Heart left ventricle (tissue), 16 donors: Measurements from ENCODE around the gene FMNL3. TPM values are rescaled to one million over a fixed set of nuclear protein-coding genes. Genes with fewer than 3 reads are reported as not detected.

Experiments
- ATAC-seq, 4 donors: fragments of 200-7000 bp; cut with Tn5 transposase; one replicate each; pipeline ENCODE4 v1.9.1; 2020 to 2022; ENCODE audit warnings: moderate library complexity in 4 of 4, mild to moderate bottlenecking in 3 of 4, moderate number of reproducible peaks in 1 of 4
- DNase-seq, 5 donors: peaks; one replicate each; pipeline ENCODE4 v3.0.0-alpha.2; 2020
- H3K27ac ChIP-seq, 12 donors: fragments of 200-600 bp; sonication (generic) in 4 of 12; one replicate each; pipeline versions ENCODE4 v1.5.0 to v1.8.0; 2016 to 2022; ENCODE audit warnings: mild to moderate bottlenecking in 2 of 12
- H3K27me3 ChIP-seq, 9 donors: fragments of 200-600 bp; sonication (generic) in 2 of 9; one replicate each; pipeline versions ENCODE4 v1.5.1 to v1.8.0; 2016 to 2022; ENCODE audit warnings: mild to moderate bottlenecking in 3 of 9
- H3K36me3 ChIP-seq, 9 donors: fragments of 200-600 bp; sonication (generic) in 2 of 9; one replicate each; pipeline versions ENCODE4 v1.5.0 to v1.8.0; 2018 to 2022; ENCODE audit warnings: mild to moderate bottlenecking in 2 of 9
- H3K4me1 ChIP-seq, 12 donors: fragments of 200-600 bp; sonication (generic) in 4 of 12; one replicate each; pipeline versions ENCODE4 v1.5.0 to v1.8.0; 2016 to 2022; ENCODE audit warnings: mild to moderate bottlenecking in 3 of 12
- H3K4me3 ChIP-seq, 12 donors: fragments of 200-600 bp; sonication (generic) in 4 of 12; one replicate each; pipeline versions ENCODE4 v1.5.0 to v1.8.0; 2017 to 2022; ENCODE audit warnings: mild to moderate bottlenecking in 9 of 12, moderate library complexity in 4 of 12
- H3K9me3 ChIP-seq, 12 donors: fragments of 200-600 bp; sonication (generic) in 4 of 12; one replicate each; pipeline versions ENCODE4 v1.5.0 to v1.8.0; 2016 to 2022; ENCODE audit warnings: mild to moderate bottlenecking in 1 of 12
- CTCF ChIP-seq, 12 donors: fragments of 200-600 bp; sonication (generic) in 4 of 12; IDR thresholded peaks; one replicate each; pipeline versions ENCODE4 v1.5.0 to v1.8.0; 2018 to 2022; ENCODE audit warnings: antibody characterized with exemption in 12 of 12, mild to moderate bottlenecking in 5 of 12
- POLR2A ChIP-seq, 2 donors: fragments of 450-650 bp; IDR thresholded peaks; one replicate each; pipeline ENCODE4 v1.6.1; 2017; ENCODE audit warnings: antibody characterized with exemption in 2 of 2, mild to moderate bottlenecking in 2 of 2, moderate library complexity in 2 of 2
- WGBS, 4 donors: extraction: QIAGEN DNeasy Blood & Tissue Kit in 2 of 4; methylation state at CpG; one replicate each; pipeline versions ENCODE4 v1.1.5 to v1.1.7; 2013 to 2018; 5-methylcytosine and 5-hydroxymethylcytosine counted together
- intact Hi-C, 10 donors: fragments of 100-400 bp; cut with DNase I; formaldehyde crosslinking; loops; one replicate each; pipeline versions ENCODE4 v1.11.1 to v1.14.2; 2022
- polyA plus RNA-seq, 2 donors: library from polyadenylated mRNA; stranded (reverse); fragments of 200-250 nt; gene quantifications; one replicate each; pipeline ENCODE4 v1.2.3, GENCODE V29; 2013
- total RNA-seq, 9 donors: library from RNA; depleted of rRNA in 2 of 9; stranded (reverse); fragments of >200 nt in 2 of 9; fragmentation: NEBNext Ultra II Directional in 3 of 9; extraction: Animal tissue kit (Norgen Biotek cat#: 25700) in 3 of 9; gene quantifications; one replicate each; pipeline versions ENCODE4 v1.1.0 to v1.2.4, GENCODE V29; 2016 to 2023
- donor health status: ischemic (EF 13 %, LVEDD 7.1; RV severe dilation, severe dysfunction).
- donor health status: healthy with polysubstance abuse.
- donor health status: DM: no; HTN: yes; CAD: no.
- donor health status: DM: no; HTN: no; CAD: no.
- donor health status: ischemic (EF 25% LVEDD 6.9; RV normal size, moderate dysfunction).
- donor health status: ischemic (EF 25% LVEDD 5.7; RV mildly dilated, moderate dysfunction).
- donor health status: healthy.
- donor health status: DM: yes; HTN: yes; CAD: no.
- donor health status: ischemic (EF 35%, LVEDD 5.7; RV mildly dilated, moderate dysfunction).
- donor health status: nonischemic (EF 11% LVEDD 7.7; RV severe dilation, severe dysfunction).
- donor health status: DM: yes; HTN: yes; CAD: no.
- donor health status: PGD.
- donor health status: ischemic (EF 29% LVEDD 5.4; RV normal size, mild dysfunction).
- donor health status: nonischemic (EF 23%, LVEDD 6.1; RV moderate dilation, normal function).

FMNL3 gene
- total and polyA plus RNA-seq, 11 donors = 5.9 to 33.9 (median 13.0) TPM

GRCh38 chr12:49646871-49647654 is 60.1 kb downstream of the FMNL3 start:
- Histone ChIP-seq H3K36me3 (peaks cover 0 to 97% (median 92%) of the 10 kb centered on the region in 9 donors), H3K27ac (peak overlapping the region in 11 of 12 donors; percentile 53 to 86 (median 76)), H3K4me1 (peaks cover 0 to 58% (median 40%) of the 10 kb centered on the region in 12 donors), H3K9me3 (no peaks in the 10 kb centered on the region), H3K27me3 (no peaks in the 10 kb centered on the region), H3K4me3 (no peak overlapping the region)
- WGBS, 4 donors = 52 to 71% (median 62%) methylated on average over 10 to 12 of the region's 12 CpGs
- intact Hi-C loops = loop anchor here in 2 of 10 donors (2.0 to 10.0 kb wide), 2 partner anchors 26 to 188 kb away; no protein-coding TSS in a partner anchor
- TF ChIP-seq POLR2A (IDR thresholded peaks at IDR 0.05) = no peak
- no peak for TF ChIP-seq CTCF (IDR thresholded peaks at IDR 0.05)
- peak in 3 of 5 donors; percentile 47 to 72 (median 59) for DNase-seq
- peak; percentile 24 to 57 (median 46) for ATAC-seq

GRCh38 chr12:49646331-49646830 is 60.8 kb downstream of the FMNL3 start:
- H3K9me3 ChIP-seq = no peaks in the 10 kb centered on the region
- no peak overlapping the region for H3K4me3 ChIP-seq
- H3K4me1 ChIP-seq = peaks cover 0 to 58% (median 40%) of the 10 kb centered on the region in 12 donors
- 70 to 100% (median 93%) methylated on average over 2 to 7 of the region's 7 CpGs for WGBS, 4 donors
- intact Hi-C loops = loop anchor here in 2 of 10 donors (2.0 to 10.0 kb wide), 2 partner anchors 26 to 188 kb away; no protein-coding TSS in a partner anchor
- ATAC-seq = no peak
- H3K27ac ChIP-seq = peak overlapping the region in 9 of 12 donors; percentile 7 to 79 (median 69)
- peaks cover 0 to 97% (median 91%) of the 10 kb centered on the region in 9 donors for H3K36me3 ChIP-seq
- H3K27me3 ChIP-seq = no peaks in the 10 kb centered on the region
- DNase-seq = no peak
- TF ChIP-seq POLR2A (IDR thresholded peaks at IDR 0.05) (no peak), CTCF (IDR thresholded peaks at IDR 0.05) (no peak)

GRCh38 chr12:49645146-49646039 is 61.8 kb downstream of the FMNL3 start:
- DNase-seq (no peak), ATAC-seq (no peak)
- WGBS, 4 donors = 78 to 91% (median 84%) methylated on average over 5 to 6 of the region's 6 CpGs
- H3K27me3 ChIP-seq = no peaks in the 10 kb centered on the region
- no peaks in the 10 kb centered on the region for H3K9me3 ChIP-seq
- peak overlapping the region in 8 of 12 donors; percentile 16 to 79 (median 47) for H3K27ac ChIP-seq
- intact Hi-C loops = loop anchor here in 5 of 10 donors (2.0 to 10.0 kb wide), 5 partner anchors 27 to 189 kb away; partner anchors contain the start of gene FMNL3 (in 2 of the 5)
- H3K4me3 ChIP-seq = no peak overlapping the region
- peaks cover 0 to 97% (median 91%) of the 10 kb centered on the region in 9 donors for H3K36me3 ChIP-seq
- H3K4me1 ChIP-seq = peaks cover 0 to 58% (median 40%) of the 10 kb centered on the region in 12 donors
- no peak for TF ChIP-seq POLR2A (IDR thresholded peaks at IDR 0.05)
- no peak for TF ChIP-seq CTCF (IDR thresholded peaks at IDR 0.05)
